ENCODE data around the gene NPDC1. TPM values are rescaled to one million over a fixed set of nuclear protein-coding genes. Genes with fewer than 3 reads are reported as not detected.

NPDC1 gene
- total and polyA plus RNA-seq, 2 donors (not counting 1 experiment from before 2014, with no cell fraction given), result 0.17 to 0.19 TPM

GRCh38 chr9:137080260-137081122 is 34.5 kb upstream of the NPDC1 start:
- H3K9ac ChIP-seq (ENCODE audit: low read length), result no peak overlapping the region
- no peak overlapping the region for H3K4me3 ChIP-seq (ENCODE audit: control extremely low read depth in 1 of 5, extremely low read depth in 1 of 5, insufficient read depth in 1 of 5, low read depth in 2 of 5, low read length in 4 of 5)
- no peak overlapping the region for H3K4me2 ChIP-seq (replicated peaks; ENCODE audit: low read depth, low read length, poor library complexity, severe bottlenecking)
- peaks cover 0 to 29% of the 10 kb centered on the region in 2 experiments for H3K36me3 ChIP-seq (replicated peaks in 1 of 2; ENCODE audit: control extremely low read depth in 1 of 2, control insufficient read depth in 1 of 2, extremely low read depth in 1 of 2, insufficient read depth in 2 of 2, low read length in 1 of 2)
- H3K27me3 ChIP-seq (replicated peaks in 1 of 4; ENCODE audit: control extremely low read depth in 1 of 4, control insufficient read depth in 3 of 4, insufficient read depth in 4 of 4, low read length in 3 of 4), result no peaks in the 10 kb centered on the region
- no peak for ATAC-seq (ENCODE audit: low read depth)
- H3K4me1 ChIP-seq (ENCODE audit: control insufficient read depth in 2 of 2, insufficient read depth in 2 of 2, low read length in 2 of 2), result peaks cover 11 to 40% of the 10 kb centered on the region in 2 donors
- CTCF ChIA-PET, result interaction anchor here (0.9 to 1.5 kb wide), 2 partner anchors 17 to 34 kb away, joined by 3 read pairs; no protein-coding TSS in a partner anchor
- Mint-ChIP-seq H3K4me3 (peak overlapping the region; percentile 61), H3K4me1 (peaks cover 27% of the 10 kb centered on the region), H3K27ac (peak overlapping the region; percentile 67), H3K27me3 (no peaks in the 10 kb centered on the region), H3K9me3 (ENCODE audit: insufficient read depth) (no peaks in the 10 kb centered on the region)
- TF ChIP-seq, protein P1, sequence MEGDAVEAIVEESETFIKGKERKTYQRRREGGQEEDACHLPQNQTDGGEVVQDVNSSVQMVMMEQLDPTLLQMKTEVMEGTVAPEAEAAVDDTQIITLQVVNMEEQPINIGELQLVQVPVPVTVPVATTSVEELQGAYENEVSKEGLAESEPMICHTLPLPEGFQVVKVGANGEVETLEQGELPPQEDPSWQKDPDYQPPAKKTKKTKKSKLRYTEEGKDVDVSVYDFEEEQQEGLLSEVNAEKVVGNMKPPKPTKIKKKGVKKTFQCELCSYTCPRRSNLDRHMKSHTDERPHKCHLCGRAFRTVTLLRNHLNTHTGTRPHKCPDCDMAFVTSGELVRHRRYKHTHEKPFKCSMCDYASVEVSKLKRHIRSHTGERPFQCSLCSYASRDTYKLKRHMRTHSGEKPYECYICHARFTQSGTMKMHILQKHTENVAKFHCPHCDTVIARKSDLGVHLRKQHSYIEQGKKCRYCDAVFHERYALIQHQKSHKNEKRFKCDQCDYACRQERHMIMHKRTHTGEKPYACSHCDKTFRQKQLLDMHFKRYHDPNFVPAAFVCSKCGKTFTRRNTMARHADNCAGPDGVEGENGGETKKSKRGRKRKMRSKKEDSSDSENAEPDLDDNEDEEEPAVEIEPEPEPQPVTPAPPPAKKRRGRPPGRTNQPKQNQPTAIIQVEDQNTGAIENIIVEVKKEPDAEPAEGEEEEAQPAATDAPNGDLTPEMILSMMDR (IDR thresholded peaks at IDR 0.05), result no peak
- TF ChIP-seq EZH2 (IDR thresholded peaks at IDR 0.05; ENCODE audit: borderline replicate concordance, insufficient read depth, low read depth, low read length, poor library complexity, severe bottlenecking), result no peak
- H4K20me1 ChIP-seq (ENCODE audit: control insufficient read depth, insufficient read depth, low read length, poor library complexity, severe bottlenecking), result peaks cover 26% of the 10 kb centered on the region
- POLR2A ChIA-PET, result no interaction called here
- H3K79me2 ChIP-seq (ENCODE audit: control insufficient read depth, insufficient read depth, low read length), result peaks cover 12% of the 10 kb centered on the region
- DNase-seq, result no peak
- H2AFZ ChIP-seq (ENCODE audit: insufficient read depth, low read depth, low read length, poor library complexity, severe bottlenecking), result no peak overlapping the region
- H3K27ac ChIP-seq (ENCODE audit: low read length in 2 of 2), result no peak overlapping the region
- no peaks in the 10 kb centered on the region for H3K9me3 ChIP-seq (ENCODE audit: control extremely low read depth in 1 of 3, control insufficient read depth in 2 of 3, insufficient read depth in 1 of 3, low read length in 2 of 3)
- 98% methylated on average over 19 of the region's 24 CpGs for WGBS (ENCODE audit: insufficient coverage)
- intact Hi-C loops (cut with micrococcal nuclease), result no loop called here

- ChIA-PET CTCF (interaction anchor here (1.6 kb wide), 1 partner anchor 12 kb away, joined by 6 read pairs; no protein-coding TSS in a partner anchor), POLR2A (no interaction called here)
- peaks cover 32% of the 10 kb centered on the region for H3K4me1 Mint-ChIP-seq
- intact Hi-C loops (cut with micrococcal nuclease), result no loop called here
- Histone ChIP-seq H3K9me3 (ENCODE audit: control extremely low read depth in 1 of 3, control insufficient read depth in 2 of 3, insufficient read depth in 1 of 3, low read length in 2 of 3) (no peaks in the 10 kb centered on the region), H3K9ac (ENCODE audit: low read length) (no peak overlapping the region), H3K4me2 (replicated peaks; ENCODE audit: low read depth, low read length, poor library complexity, severe bottlenecking) (no peak overlapping the region), H3K79me2 (ENCODE audit: control insufficient read depth, insufficient read depth, low read length) (peaks cover 12% of the 10 kb centered on the region), H4K20me1 (ENCODE audit: control insufficient read depth, insufficient read depth, low read length, poor library complexity, severe bottlenecking) (peaks cover 26% of the 10 kb centered on the region), H3K27ac (ENCODE audit: low read length in 2 of 2) (no peak overlapping the region), H3K4me1 (ENCODE audit: control insufficient read depth in 2 of 2, insufficient read depth in 2 of 2, low read length in 2 of 2) (peaks cover 11 to 36% of the 10 kb centered on the region in 2 donors), H2AFZ (ENCODE audit: insufficient read depth, low read depth, low read length, poor library complexity, severe bottlenecking) (no peak overlapping the region), H3K36me3 (replicated peaks in 1 of 2; ENCODE audit: control extremely low read depth in 1 of 2, control insufficient read depth in 1 of 2, extremely low read depth in 1 of 2, insufficient read depth in 2 of 2, low read length in 1 of 2) (peaks cover 0 to 29% of the 10 kb centered on the region in 2 experiments), H3K27me3 (replicated peaks in 1 of 4; ENCODE audit: control extremely low read depth in 1 of 4, control insufficient read depth in 3 of 4, insufficient read depth in 4 of 4, low read length in 3 of 4) (no peaks in the 10 kb centered on the region), H3K4me3 (ENCODE audit: control extremely low read depth in 1 of 5, extremely low read depth in 1 of 5, insufficient read depth in 1 of 5, low read depth in 2 of 5, low read length in 4 of 5) (no peak overlapping the region)
- TF ChIP-seq, protein P1 (IDR thresholded peaks at IDR 0.05), result no peak
- no peak for TF ChIP-seq EZH2 (IDR thresholded peaks at IDR 0.05; ENCODE audit: borderline replicate concordance, insufficient read depth, low read depth, low read length, poor library complexity, severe bottlenecking)
- WGBS (ENCODE audit: insufficient coverage), result 93% methylated on average over 13 of the region's 13 CpGs
- no peaks in the 10 kb centered on the region for H3K9me3 Mint-ChIP-seq (ENCODE audit: insufficient read depth)
- H3K27me3 Mint-ChIP-seq, result no peaks in the 10 kb centered on the region
- no peak for DNase-seq
- peak overlapping the region; percentile 67 for H3K27ac Mint-ChIP-seq
- peak overlapping the region; percentile 61 for H3K4me3 Mint-ChIP-seq
- ATAC-seq (ENCODE audit: low read depth), result no peak
Measured at GRCh38 chr9:137079401-137079787, 33.4 kb upstream of the NPDC1 start.

All from B cell (primary cell).